Fibroblast of lung (primary cell): ENCODE measurements around the gene HERC2. TPM values are rescaled to one million over a fixed set of nuclear protein-coding genes. Genes with fewer than 3 reads are reported as not detected.

Experiments used
- DNase-seq, 2 donors: peaks; one replicate each; pipeline versions ENCODE4 v3.0.0 to v3.0.0-alpha.2; 2010; ENCODE audit warnings: low read depth in 2 of 2
- H2AFZ ChIP-seq: 2 replicates; pipeline ENCODE4 v1.5.1; 2012; ENCODE audit warnings: low read length, control low read depth, inconsistent platforms
- H3K27ac ChIP-seq: 2 replicates; pipeline ENCODE4 v1.5.1; 2011; ENCODE audit warnings: low read length, control low read depth; ENCODE audit not compliant: insufficient read depth
- H3K27me3 ChIP-seq: 2 replicates; pipeline ENCODE4 v1.5.1; 2011; ENCODE audit warnings: mild to moderate bottlenecking, low read length; ENCODE audit not compliant: control insufficient read depth, insufficient read depth
- H3K36me3 ChIP-seq: 2 replicates; pipeline ENCODE4 v1.5.1; 2011; ENCODE audit warnings: low read length; ENCODE audit not compliant: control insufficient read depth, insufficient read depth
- H3K4me1 ChIP-seq: 2 replicates; pipeline ENCODE4 v1.5.1; 2011; ENCODE audit warnings: low read length; ENCODE audit not compliant: control insufficient read depth, insufficient read depth; ENCODE audit errors: extremely low read depth
- H3K4me2 ChIP-seq: 2 replicates; pipeline ENCODE4 v1.5.1; 2011; ENCODE audit warnings: low read length, control low read depth; ENCODE audit not compliant: insufficient read depth; ENCODE audit errors: extremely low read depth
- H3K4me3 ChIP-seq, 4 experiments: fragments of 200-600 bp in 1 of 4; sonication (generic) in 1 of 4; replicated peaks in 1 of 4; 2 replicates each; pipeline ENCODE4 v1.5.1; 2011 to 2016; ENCODE audit warnings: low read length in 4 of 4, low read depth in 3 of 4, mild to moderate bottlenecking in 3 of 4, control low read depth in 2 of 4, inconsistent platforms in 1 of 4, mixed read lengths in 1 of 4; ENCODE audit not compliant: insufficient read depth in 1 of 4; ENCODE audit errors: control extremely low read depth in 1 of 4
- H3K79me2 ChIP-seq: 2 replicates; pipeline ENCODE4 v1.5.1; 2012; ENCODE audit warnings: mild to moderate bottlenecking, low read length, inconsistent platforms; ENCODE audit not compliant: control insufficient read depth, insufficient read depth
- H3K9ac ChIP-seq: 2 replicates; pipeline ENCODE4 v1.5.1; 2011; ENCODE audit warnings: mild to moderate bottlenecking, low read length, control low read depth; ENCODE audit not compliant: insufficient read depth
- H3K9me3 ChIP-seq: 2 replicates; pipeline ENCODE4 v1.5.1; 2012; ENCODE audit warnings: low read depth, low read length; ENCODE audit not compliant: control insufficient read depth, insufficient read depth
- H4K20me1 ChIP-seq: 2 replicates; pipeline ENCODE4 v1.5.1; 2011; ENCODE audit warnings: low read length; ENCODE audit not compliant: control insufficient read depth, insufficient read depth; ENCODE audit errors: extremely low read depth
- CTCF ChIP-seq, 2 donors: IDR thresholded peaks in 1 of 2; conservative IDR thresholded peaks in 1 of 2; 1 replicate in 1 of 2; 2 replicates in 1 of 2; pipeline ENCODE4 v1.5.1; 2011 to 2012; ENCODE audit warnings: low read length in 2 of 2, control low read depth in 1 of 2, inconsistent platforms in 1 of 2, low read depth in 1 of 2, mild to moderate bottlenecking in 1 of 2
- EZH2 ChIP-seq: IDR thresholded peaks from 2 replicates; pipeline ENCODE4 v1.5.1; 2012; ENCODE audit warnings: low read length, control low read depth, mild to moderate bottlenecking; ENCODE audit errors: missing control alignments
- polyA plus RNA-seq, 2 donors: library from polyadenylated mRNA; depleted of rRNA in 1 of 2; stranded (reverse) in 1 of 2; unstranded in 1 of 2; fragments of >200 nt; gene quantifications; 2 replicates each; pipeline ENCODE4 v1.2.1, GENCODE V29; 2011 to 2012; ENCODE audit warnings: missing spikeins in 1 of 2
- total RNA-seq: library from RNA; depleted of rRNA; stranded (reverse); fragments of >200 nt; gene quantifications from 2 replicates; pipeline ENCODE4 v1.2.1, GENCODE V29; 2014

Gene HERC2
- total and polyA plus RNA-seq, 2 donors (not counting 1 experiment from before 2014, with no cell fraction given), result 12.4 to 55.8 TPM

DNA sequence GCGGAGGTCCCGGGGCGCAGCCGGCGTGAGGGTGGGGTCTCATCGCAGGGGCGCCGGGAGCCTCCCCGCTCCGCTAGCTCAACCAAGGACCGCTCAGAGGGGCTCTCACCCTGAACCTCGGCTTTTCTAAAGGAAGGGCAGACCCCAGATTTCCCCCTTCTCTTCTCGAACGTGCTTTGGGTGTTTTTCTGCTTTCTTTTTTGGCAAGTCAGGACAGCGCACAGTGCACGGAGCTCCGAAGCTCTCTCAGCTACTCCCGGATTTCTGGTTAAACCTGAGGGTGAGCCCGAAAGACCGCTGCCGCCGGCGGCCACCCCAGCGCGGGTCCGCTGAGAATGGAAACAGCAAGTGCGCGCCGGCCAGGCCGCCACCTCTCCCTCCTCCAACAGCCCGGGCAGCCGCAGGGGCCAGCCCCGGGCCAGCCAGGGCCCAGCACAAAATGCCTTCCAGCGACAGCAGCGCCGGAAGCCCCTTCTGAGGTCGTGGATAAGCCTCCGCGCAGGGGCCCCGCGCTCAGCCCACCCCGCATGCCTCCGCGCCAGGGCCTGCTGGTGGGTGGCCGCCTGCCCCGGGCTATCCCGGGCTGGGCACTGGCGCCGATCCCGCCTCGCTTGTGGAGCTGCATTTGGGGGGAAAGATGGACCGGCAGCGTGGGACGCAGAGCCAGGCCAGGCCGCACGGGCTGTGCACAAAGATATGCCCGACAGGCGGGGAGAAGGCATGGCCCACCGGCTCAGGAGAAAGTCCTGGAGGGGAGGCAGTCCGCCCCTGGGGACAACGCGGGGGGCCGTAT, 214.7 kb downstream of the HERC2 start:
- peak; percentile 39 to 47 for DNase-seq
- no peak overlapping the region for H3K9ac ChIP-seq

DNA sequence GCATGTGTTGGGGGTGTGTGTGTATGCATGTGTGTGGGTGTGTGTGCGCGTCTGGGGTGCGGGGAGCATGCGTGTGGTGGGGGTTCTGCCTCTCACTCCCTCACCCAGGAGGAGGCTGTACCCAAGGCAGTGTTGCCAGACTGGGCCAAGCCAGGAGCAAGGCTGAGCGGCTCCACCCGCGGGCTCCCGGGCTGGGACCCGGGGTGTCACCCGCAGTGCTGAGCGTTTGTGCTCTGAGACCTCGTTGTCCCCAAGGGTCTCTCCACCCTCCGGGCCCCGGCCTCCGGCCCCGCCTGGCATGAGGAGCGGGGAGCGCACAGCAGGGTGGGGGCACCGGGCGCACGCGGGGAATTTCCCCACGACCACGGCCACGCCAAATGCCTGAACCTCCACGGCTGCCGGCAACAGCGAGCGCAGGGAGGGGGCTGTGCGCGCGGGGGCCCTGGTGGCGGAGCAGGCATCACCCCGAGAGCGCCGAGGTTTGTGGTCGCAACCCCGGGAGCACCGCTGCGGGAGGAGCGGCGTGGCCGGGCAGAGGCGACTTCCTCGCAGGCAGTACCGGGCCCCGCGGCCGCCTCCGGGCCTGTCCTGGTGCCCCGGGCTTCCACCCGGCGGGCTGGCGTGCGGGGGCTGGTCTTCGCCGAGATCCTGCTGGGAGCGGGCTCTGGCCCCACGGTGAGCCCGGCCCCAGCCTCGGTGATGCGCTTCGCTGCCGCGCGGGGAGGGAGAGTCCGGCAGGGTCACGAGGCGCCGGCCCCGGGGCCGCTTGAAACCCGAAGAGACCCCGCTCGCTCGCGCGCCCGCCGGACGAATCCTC, 215.5 kb downstream of the HERC2 start:
- Histone ChIP-seq H4K20me1 (no peaks in the 10 kb centered on the region), H3K4me3 (peak overlapping the region; percentile 43 to 66 (median 60)), H2AFZ (peak overlapping the region; percentile 53), H3K4me1 (no peaks in the 10 kb centered on the region), H3K9me3 (no peaks in the 10 kb centered on the region), H3K9ac (peak overlapping the region; percentile 23), H3K27me3 (no peaks in the 10 kb centered on the region), H3K36me3 (peaks cover 1% of the 10 kb centered on the region), H3K79me2 (no peaks in the 10 kb centered on the region), H3K4me2 (peak overlapping the region; percentile 92), H3K27ac (no peak overlapping the region)
- TF ChIP-seq CTCF (conservative IDR thresholded peaks at IDR 0.05 in 1 of 2, IDR thresholded peaks at IDR 0.05 in 1 of 2; ENCODE audit: low read depth in 1 of 2, low read length in 2 of 2) (no peak), EZH2 (no peak)
- peak in 1 of 2 donors; percentile 32 for DNase-seq

More for the DNA sequence above, 214.7 kb downstream of the HERC2 start:
- Histone ChIP-seq H3K27me3 (no peaks in the 10 kb centered on the region), H3K4me1 (no peaks in the 10 kb centered on the region), H3K9me3 (no peaks in the 10 kb centered on the region), H2AFZ (peak overlapping the region; percentile 53), H3K4me2 (peak overlapping the region; percentile 92), H3K27ac (no peak overlapping the region), H4K20me1 (no peaks in the 10 kb centered on the region), H3K4me3 (peak overlapping the region; percentile 43 to 66 (median 60)), H3K36me3 (peaks cover 4% of the 10 kb centered on the region), H3K79me2 (no peaks in the 10 kb centered on the region)
- TF ChIP-seq CTCF (conservative IDR thresholded peaks at IDR 0.05 in 1 of 2, IDR thresholded peaks at IDR 0.05 in 1 of 2; ENCODE audit: low read depth in 1 of 2, low read length in 2 of 2) (no peak), EZH2 (no peak)

DNA sequence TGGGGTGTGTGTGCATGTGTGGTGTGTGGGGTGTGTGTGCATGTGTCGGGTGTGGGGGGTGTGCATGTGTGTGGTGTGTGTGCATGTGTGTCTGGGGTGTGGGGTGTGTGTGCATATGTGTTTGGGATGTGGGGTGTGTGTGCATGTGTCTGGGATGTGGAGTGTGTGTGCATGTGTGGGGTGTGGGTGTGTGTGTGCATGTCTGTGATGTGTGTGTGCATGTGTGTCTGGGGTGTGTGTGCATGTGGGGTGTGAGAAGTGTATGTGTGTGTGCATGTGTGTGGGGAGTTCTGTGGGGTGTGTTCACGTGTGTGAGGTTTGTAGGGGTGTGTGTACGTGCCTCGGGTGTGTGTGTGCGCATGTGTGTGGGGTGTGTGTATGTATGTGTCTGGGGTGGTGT, 216.2 kb downstream of the HERC2 start:
- DNase-seq, result no peak
- no peaks in the 10 kb centered on the region for H3K36me3 ChIP-seq
- H3K4me2 ChIP-seq, result peak overlapping the region; percentile 13
- H3K27ac ChIP-seq, result no peak overlapping the region
- H3K27me3 ChIP-seq, result no peaks in the 10 kb centered on the region
- H2AFZ ChIP-seq, result no peak overlapping the region
- no peak overlapping the region for H3K9ac ChIP-seq
- H3K9me3 ChIP-seq, result no peaks in the 10 kb centered on the region
- H3K4me1 ChIP-seq, result no peaks in the 10 kb centered on the region
- H4K20me1 ChIP-seq, result no peaks in the 10 kb centered on the region
- TF ChIP-seq EZH2 (no peak), CTCF (conservative IDR thresholded peaks at IDR 0.05 in 1 of 2, IDR thresholded peaks at IDR 0.05 in 1 of 2; ENCODE audit: low read depth in 1 of 2, low read length in 2 of 2) (no peak)
- no peaks in the 10 kb centered on the region for H3K79me2 ChIP-seq
- H3K4me3 ChIP-seq, result no peak overlapping the region
